NCI-H345 treated with DMSO at 0.1 percent for 48 hours (cell line): ENCODE data around the gene MYBPC2.
"Not testable (repeated sequence)": the region's sequence is repeated elsewhere in the genome, so short reads cannot be mapped to it uniquely, and the experiment has no call there.

Source experiments
- DNase-seq: peaks from one replicate; lab custom pipeline; 2025; ENCODE audit not compliant: unreplicated experiment; lab: John Stamatoyannopoulos, UW

Gene MYBPC2

DNA sequence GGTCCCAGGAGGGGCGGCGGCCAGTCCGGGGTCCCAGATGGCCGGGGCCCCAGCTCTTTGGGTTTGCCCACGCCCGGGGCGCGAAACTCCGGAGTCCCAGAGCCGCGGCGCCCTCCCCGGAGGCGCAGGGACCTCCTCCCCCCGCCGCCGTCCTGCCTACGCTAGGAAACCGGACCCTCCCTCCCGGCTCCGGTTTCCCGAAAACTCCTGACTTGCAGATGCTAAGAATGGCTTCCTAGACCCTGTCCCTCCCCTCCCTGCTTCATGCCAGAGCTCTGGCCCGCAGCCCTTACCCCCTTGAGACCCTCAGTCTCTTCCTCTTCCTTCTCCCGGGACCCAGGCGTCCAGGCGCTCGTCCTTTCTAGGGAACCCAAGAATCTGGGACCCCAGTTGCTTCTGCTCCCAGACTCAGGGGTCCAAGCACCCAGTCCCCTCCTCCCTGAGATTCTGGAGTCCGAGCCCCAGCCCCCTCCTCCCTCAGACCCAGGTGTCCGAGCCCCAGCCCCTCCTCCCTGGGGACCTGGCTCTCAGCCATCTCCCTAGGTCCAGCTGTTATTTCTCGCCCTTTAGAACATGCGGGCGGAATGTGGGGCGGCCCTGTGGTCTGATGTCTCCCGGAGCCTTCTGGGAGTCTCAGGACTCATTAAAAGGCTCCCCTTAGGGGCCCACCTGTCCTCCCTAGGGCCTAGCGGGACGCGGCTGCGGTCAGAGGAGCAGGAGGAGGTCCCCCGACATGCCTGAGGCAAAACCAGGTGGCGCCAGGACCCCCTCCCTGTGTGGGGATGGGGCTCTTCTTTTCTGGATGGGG is at the start of gene MYBPC2:
TSS of gene MYBPC2 (plus strand) at position 672 of the 808 bp plus-strand sequence. CDS start at position 734, 62 bp downstream.
- no peak for DNase-seq

GRCh38 chr19:50383001-50383851 is 49.5 kb upstream of the MYBPC2 start:
- DNase-seq: no peak

- peak; percentile 93 for DNase-seq
Measured at GRCh38 chr19:50383852-50384684, 48.6 kb upstream of the MYBPC2 start, which contains the start of gene POLD1. TSS of gene POLD1 (plus strand) at chr19:50384347. CDS start at chr19:50398852, 14,505 bp downstream.

DNA sequence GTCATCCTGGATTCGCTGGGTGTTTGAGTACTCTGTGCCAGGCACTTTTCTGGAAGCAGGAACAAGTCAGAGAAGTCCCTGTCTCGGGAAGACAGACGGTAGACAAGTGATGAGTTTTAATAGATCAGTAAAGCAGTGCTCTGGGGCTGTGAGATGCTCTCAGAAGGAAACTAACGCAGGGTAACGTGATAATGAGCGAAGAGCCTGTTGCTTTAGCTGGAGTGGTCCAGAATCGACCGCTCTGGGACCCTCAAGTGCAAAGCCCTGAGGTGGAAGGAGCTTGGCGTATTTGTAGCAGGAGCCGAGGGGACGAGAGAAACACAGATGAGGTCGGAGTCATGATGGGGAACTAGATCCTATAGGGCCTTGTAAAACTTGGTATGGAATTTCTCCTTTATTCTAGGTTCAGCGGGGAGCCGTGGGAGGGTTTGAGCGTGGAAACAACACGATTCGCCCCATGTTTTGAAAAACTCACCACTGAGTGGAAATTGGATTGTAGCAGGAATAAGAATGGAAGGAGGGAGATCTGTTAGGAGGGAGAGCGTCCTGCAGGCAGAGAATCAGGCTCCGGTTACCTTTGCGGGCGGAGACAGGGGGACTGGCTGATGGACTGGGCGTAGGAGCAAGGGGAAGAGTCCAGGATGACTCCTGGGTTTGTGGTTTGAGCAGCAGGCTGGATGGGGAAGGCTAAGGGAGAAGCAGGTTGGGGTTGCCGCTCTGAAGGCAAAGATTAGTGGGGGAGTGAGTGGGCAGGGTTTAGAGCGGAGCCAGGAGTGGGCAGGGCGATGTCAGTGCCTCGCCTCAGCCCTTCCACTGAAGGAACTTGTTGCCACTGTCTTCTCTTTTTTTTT is 47.8 kb upstream of the MYBPC2 start:
- no peak for DNase-seq

GRCh38 chr19:50387176-50387867 is 45.4 kb upstream of the MYBPC2 start:
- no peak for DNase-seq

GRCh38 chr19:50387868-50388245 is 44.8 kb upstream of the MYBPC2 start:
- no peak for DNase-seq

DNA sequence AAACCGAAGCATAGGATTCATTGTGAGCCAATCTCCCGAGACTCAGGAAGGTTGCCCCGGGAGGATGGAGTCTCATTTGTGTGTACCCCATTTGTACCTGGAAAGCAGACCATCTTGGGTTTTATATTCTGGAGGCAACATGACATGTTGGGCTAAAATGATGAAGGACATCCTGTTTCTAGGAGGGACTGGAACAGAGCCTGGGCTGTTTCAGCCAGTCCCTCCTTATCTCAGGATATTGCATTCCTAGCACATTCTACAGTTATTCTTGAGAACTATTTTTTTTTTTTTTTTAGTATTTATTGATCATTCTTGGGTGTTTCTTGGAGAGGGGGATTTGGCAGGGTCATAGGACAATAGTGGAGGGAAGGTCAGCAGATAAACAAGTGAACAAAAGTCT is 42.4 kb upstream of the MYBPC2 start:
- DNase-seq: not testable (repeated sequence)

GRCh38 chr19:50390952-50391351 is 41.7 kb upstream of the MYBPC2 start:
- not testable (repeated sequence) for DNase-seq

- DNase-seq: no peak
Measured at GRCh38 chr19:50392759-50393158, 39.9 kb upstream of the MYBPC2 start.

DNA sequence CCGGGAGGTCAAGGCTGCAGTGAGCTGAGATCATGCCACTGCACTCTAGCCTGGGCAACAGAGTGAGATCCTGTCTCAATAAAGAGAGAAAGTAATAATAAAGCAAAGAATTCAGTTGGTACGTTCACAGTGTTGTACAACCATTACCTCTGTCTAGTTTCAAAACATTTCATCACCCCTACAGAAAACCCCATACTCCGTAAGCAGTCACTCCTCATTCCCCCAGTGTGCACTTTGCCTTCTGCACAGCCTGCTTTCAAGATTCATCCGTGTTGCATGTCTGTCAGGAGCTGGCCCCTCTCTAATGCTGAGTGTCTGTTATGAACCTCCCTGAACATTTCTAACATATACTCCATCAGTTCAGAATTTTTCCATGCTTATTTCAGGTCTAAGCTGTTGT is 39.1 kb upstream of the MYBPC2 start:
- DNase-seq: no peak

DNA sequence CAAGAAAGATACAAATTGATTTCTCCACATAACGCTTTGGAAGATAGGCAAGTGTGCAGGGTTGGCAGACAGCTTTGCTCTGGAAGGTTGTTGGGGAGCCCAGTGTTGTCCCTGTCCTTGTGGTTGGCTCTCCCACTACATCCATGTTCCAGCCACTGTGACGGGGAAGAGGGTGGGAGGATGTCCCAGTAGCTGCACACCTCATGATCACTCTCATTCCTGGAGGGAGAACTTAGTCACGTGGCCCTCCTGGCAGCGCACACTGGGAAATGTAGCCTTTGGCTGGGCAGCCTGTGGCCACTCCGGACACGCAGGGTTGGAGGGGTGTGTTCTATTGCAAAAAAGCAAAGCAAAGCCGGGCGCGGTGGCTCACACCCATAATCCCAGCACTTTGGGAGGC is 38.7 kb upstream of the MYBPC2 start:
- no peak for DNase-seq

DNA sequence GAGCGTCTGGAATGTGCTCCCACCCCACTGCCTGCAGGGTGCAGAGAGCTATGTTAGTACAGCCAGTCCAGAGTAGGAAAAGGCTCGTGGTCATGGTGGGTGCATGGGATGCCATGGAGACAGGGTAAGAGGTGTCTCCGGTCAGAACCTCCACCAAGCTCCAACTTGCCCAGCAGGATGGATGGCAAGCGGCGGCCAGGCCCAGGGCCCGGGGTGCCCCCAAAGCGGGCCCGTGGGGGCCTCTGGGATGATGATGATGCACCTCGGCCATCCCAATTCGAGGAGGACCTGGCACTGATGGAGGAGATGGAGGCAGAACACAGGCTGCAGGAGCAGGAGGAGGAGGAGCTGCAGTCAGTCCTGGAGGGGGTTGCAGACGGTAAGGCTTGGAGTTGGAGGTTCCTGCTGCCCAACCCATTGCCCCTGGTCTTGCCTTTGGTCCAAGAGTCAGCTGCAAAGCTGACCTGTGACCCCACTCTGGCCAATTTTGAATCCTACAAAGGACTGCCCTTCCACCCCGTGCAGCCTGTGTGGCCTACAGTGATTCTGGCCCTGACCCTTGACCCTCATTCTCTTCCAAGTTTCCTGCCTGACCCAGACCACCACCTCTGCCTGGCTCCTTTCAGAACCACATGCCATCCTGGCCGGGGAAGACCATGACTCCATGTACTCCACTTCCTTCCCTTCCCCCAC is 33.9 kb upstream of the MYBPC2 start:
- no peak for DNase-seq

GRCh38 chr19:50399368-50399745 is 33.3 kb upstream of the MYBPC2 start:
- DNase-seq: no peak

DNA sequence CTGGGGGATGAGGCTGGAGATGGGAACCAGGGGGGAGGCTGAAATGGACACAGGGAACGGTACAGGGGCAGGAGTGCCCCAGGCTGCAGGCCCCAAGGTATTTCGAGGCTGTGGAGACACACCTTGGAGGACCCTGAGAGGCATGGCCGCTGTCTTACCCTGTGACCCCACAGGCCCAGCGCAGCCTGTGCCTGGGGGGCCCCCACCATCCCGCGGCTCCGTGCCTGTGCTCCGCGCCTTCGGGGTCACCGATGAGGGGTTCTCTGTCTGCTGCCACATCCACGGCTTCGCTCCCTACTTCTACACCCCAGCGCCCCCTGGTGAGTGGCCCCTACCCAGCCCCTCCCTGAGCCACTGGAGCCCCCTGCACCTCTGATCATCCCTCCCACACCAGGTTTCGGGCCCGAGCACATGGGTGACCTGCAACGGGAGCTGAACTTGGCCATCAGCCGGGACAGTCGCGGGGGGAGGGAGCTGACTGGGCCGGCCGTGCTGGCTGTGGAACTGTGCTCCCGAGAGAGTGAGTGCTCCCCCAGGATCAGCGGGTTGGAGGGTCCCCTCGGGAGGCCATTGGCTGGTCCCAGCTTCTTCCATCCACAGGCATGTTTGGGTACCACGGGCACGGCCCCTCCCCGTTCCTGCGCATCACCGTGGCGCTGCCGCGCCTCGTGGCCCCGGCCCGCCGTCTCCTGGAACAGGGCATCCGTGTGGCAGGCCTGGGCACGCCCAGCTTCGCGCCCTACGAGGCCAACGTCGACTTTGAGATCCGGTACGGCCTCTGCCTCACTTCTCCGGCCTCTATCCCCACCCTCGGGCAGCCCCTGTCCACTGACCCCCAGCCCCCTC is 30.9 kb upstream of the MYBPC2 start:
- DNase-seq: no peak

DNA sequence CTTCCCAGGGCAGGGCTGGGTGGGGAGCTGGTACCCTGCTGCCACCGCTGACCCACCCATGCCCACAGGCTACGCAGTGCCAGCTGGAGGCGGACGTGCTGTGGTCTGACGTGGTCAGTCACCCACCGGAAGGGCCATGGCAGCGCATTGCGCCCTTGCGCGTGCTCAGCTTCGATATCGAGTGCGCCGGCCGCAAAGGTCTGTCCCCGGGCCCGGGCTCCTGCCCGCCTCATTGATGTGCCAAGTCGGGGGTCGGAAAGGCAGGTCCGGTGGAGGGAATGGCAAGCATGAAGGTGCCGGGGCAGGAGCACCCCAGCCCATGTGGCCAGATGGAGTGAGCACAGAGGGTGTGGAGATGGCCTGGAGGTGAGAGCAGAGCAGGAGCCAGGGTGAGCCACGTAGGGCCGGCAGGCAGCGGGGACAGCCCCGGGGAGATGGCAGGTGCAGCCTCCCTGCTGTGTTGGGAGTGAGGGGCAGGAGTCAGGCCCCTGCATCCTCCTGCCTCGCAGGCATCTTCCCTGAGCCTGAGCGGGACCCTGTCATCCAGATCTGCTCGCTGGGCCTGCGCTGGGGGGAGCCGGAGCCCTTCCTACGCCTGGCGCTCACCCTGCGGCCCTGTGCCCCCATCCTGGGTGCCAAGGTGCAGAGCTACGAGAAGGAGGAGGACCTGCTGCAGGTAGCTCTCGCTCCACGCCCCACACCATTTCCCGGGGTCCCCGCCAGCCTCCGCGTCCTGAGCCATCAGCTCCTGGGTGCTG is 30.0 kb upstream of the MYBPC2 start:
- DNase-seq: no peak

DNA sequence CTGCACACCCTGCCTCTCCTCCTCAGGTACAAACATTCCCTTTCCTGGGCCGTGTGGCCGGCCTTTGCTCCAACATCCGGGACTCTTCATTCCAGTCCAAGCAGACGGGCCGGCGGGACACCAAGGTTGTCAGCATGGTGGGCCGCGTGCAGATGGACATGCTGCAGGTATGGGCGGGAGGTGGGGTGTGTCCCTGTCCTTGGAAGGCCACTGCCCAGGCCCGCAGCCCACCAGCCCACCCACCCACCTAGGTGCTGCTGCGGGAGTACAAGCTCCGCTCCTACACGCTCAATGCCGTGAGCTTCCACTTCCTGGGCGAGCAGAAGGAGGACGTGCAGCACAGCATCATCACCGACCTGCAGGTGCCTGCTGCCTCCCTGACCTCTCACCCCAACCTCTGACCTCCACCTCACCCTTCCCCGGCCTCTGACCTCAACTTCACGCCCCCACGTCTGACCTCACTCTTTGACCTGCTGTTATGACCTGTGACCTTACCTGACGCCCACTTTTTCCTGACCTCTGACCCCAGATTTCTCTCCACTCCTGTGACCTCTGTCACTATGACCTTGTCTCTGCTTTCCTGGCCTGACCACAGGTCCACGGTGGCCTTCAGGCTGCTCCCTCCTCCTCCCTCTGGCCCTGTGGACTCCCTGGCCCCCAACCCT is 26.4 kb upstream of the MYBPC2 start:
- no peak for DNase-seq

- DNase-seq: no peak
Measured at GRCh38 chr19:50406829-50407228, 25.9 kb upstream of the MYBPC2 start.
